ENCODE data around the gene RPL15. TPM values are rescaled to one million over a fixed set of nuclear protein-coding genes. Genes with fewer than 3 reads are reported as not detected.

RPL15 gene
- 3,297 and 4,492 TPM in 2 replicates for total RNA-seq

GRCh38 chr3:23916886-23917678 is at the start of gene RPL15, which contains the start of gene NKIRAS1:
TSS of gene RPL15 (plus strand) at chr3:23917132. CDS start at chr3:23917860, 728 bp downstream.
TSS of gene NKIRAS1 (minus strand) at chr3:23916990. CDS start at chr3:23910904, 6,086 bp downstream.

GRCh38 chr3:23944861-23945662 is 28.1 kb downstream of the RPL15 start, which contains the start of gene NR1D2:
TSS of gene NR1D2 (plus strand) at chr3:23945286. CDS start at chr3:23945579, 293 bp downstream.

Other genes with a start within 250 kb of the RPL15 start
- gene UBE2E1, start 111.2 kb upstream of the RPL15 start, total RNA-seq, result 124 and 148 TPM in 2 replicates
- gene NKIRAS1, start 142 bp upstream of the RPL15 start, total RNA-seq, result 8.7 and 9.9 TPM in 2 replicates
- gene NR1D2, start 28.2 kb downstream of the RPL15 start, total RNA-seq, result 12.3 and 39.0 TPM in 2 replicates